ENCODE measurements around the gene PSME3. TPM values are rescaled to one million over a fixed set of nuclear protein-coding genes. Genes with fewer than 3 reads are reported as not detected.

Gene PSME3
- total and polyA plus RNA-seq, 2 of the 13 experiments (the other 11 are each of a cell fraction or from before 2014, with no cell fraction given), result 66.3 to 135 TPM

DNA sequence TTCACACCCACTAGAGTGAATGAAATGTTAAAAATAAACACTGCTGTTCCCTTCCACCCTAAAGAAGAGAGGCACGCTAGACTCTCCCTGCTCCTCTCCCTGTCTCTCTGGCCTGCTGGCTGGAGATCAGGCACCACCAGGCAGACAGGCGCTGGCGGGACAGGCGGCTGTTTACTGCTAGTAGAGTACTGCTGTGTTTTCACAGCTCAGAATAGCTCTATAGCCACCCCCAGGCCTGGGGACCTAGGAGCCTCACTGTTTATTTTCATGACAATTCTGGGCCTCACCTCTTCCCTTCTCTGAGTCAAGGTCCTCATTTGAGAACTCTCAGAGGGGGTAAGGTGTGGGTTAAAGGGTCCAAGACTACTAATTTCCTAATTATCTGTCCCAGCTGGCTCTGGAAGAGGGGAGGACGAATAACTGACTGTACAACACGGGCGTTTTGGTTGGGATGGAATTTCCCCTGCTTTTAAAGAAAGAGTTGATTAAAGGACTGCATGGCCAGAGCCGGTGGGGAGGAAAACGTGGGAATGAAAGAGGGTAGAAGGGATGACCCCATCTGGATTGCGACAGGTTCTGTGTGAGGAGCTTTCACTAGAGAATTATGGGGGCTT is 58.4 kb downstream of the PSME3 start (continued):
- TF ChIP-seq NFRKB (IDR thresholded peaks at IDR 0.05), result no peak
- TF ChIP-seq NBN (conservative IDR thresholded peaks at IDR 0.05), result no peak
- TF ChIP-seq RFXANK (CRISPR knock-in tag; IDR thresholded peaks at IDR 0.05), result no peak; the same call in 1 of the 2 replicates
- TF ChIP-seq RXRA (CRISPR knock-in tag; IDR thresholded peaks at IDR 0.05), result peak; percentile 35; the same call in 1 of the 2 replicates
- TF ChIP-seq ZBTB21 (CRISPR knock-in tag; IDR thresholded peaks at IDR 0.05), result no peak
- TF ChIP-seq ZNF20 (CRISPR knock-in tag; IDR thresholded peaks at IDR 0.05), result no peak
- TF ChIP-seq, protein P1, sequence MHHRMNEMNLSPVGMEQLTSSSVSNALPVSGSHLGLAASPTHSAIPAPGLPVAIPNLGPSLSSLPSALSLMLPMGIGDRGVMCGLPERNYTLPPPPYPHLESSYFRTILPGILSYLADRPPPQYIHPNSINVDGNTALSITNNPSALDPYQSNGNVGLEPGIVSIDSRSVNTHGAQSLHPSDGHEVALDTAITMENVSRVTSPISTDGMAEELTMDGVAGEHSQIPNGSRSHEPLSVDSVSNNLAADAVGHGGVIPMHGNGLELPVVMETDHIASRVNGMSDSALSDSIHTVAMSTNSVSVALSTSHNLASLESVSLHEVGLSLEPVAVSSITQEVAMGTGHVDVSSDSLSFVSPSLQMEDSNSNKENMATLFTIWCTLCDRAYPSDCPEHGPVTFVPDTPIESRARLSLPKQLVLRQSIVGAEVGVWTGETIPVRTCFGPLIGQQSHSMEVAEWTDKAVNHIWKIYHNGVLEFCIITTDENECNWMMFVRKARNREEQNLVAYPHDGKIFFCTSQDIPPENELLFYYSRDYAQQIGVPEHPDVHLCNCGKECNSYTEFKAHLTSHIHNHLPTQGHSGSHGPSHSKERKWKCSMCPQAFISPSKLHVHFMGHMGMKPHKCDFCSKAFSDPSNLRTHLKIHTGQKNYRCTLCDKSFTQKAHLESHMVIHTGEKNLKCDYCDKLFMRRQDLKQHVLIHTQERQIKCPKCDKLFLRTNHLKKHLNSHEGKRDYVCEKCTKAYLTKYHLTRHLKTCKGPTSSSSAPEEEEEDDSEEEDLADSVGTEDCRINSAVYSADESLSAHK (CRISPR knock-in tag; IDR thresholded peaks at IDR 0.05; ENCODE audit: borderline replicate concordance), result no peak
- no peak for TF ChIP-seq ZNF670 (CRISPR knock-in tag; IDR thresholded peaks at IDR 0.05; ENCODE audit: borderline replicate concordance)
- peak; percentile 70; the same call in 1 of the 2 replicates for TF ChIP-seq ZNF335 (CRISPR knock-in tag; IDR thresholded peaks at IDR 0.05)
- TF ChIP-seq, protein P2, sequence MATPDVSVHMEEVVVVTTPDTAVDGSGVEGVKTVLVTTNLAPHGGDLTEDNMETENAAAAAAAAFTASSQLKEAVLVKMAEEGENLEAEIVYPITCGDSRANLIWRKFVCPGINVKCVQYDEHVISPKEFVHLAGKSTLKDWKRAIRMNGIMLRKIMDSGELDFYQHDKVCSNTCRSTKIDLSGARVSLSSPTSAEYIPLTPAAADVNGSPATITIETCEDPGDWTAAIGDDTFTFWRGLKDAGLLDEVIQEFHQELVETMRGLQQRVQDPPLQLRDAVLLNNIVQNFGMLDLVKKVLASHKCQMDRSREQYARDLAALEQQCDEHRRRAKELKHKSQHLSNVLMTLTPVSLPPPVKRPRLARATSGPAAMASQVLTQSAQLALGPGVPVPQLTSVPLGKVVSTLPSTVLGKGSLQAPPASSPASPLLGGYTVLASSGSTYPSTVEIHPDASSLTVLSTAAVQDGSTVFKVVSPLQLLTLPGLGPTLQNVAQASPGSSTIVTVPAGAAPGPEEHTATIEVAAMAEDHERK (CRISPR knock-in tag; IDR thresholded peaks at IDR 0.05; ENCODE audit: low read depth), result no peak
- TF ChIP-seq, protein P3, sequence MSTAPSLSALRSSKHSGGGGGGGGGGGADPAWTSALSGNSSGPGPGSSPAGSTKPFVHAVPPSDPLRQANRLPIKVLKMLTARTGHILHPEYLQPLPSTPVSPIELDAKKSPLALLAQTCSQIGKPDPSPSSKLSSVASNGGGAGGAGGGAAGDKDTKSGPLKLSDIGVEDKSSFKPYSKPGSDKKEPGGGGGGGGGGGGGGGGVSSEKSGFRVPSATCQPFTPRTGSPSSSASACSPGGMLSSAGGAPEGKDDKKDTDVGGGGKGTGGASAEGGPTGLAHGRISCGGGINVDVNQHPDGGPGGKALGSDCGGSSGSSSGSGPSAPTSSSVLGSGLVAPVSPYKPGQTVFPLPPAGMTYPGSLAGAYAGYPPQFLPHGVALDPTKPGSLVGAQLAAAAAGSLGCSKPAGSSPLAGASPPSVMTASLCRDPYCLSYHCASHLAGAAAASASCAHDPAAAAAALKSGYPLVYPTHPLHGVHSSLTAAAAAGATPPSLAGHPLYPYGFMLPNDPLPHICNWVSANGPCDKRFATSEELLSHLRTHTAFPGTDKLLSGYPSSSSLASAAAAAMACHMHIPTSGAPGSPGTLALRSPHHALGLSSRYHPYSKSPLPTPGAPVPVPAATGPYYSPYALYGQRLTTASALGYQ (CRISPR knock-in tag; IDR thresholded peaks at IDR 0.05), result peak; percentile 5; the same call in 1 of the 2 replicates
- no peak for TF ChIP-seq NR2F1 (CRISPR knock-in tag; IDR thresholded peaks at IDR 0.05)
- TF ChIP-seq, protein P4, sequence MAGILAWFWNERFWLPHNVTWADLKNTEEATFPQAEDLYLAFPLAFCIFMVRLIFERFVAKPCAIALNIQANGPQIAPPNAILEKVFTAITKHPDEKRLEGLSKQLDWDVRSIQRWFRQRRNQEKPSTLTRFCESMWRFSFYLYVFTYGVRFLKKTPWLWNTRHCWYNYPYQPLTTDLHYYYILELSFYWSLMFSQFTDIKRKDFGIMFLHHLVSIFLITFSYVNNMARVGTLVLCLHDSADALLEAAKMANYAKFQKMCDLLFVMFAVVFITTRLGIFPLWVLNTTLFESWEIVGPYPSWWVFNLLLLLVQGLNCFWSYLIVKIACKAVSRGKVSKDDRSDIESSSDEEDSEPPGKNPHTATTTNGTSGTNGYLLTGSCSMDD (CRISPR knock-in tag; IDR thresholded peaks at IDR 0.05), result no peak
- TF ChIP-seq ARNT2 (CRISPR knock-in tag; IDR thresholded peaks at IDR 0.05; ENCODE audit: low read depth), result peak; percentile 56
- TF ChIP-seq ZZZ3 (CRISPR knock-in tag; IDR thresholded peaks at IDR 0.05; ENCODE audit: borderline replicate concordance), result no peak
- TF ChIP-seq, protein P5, sequence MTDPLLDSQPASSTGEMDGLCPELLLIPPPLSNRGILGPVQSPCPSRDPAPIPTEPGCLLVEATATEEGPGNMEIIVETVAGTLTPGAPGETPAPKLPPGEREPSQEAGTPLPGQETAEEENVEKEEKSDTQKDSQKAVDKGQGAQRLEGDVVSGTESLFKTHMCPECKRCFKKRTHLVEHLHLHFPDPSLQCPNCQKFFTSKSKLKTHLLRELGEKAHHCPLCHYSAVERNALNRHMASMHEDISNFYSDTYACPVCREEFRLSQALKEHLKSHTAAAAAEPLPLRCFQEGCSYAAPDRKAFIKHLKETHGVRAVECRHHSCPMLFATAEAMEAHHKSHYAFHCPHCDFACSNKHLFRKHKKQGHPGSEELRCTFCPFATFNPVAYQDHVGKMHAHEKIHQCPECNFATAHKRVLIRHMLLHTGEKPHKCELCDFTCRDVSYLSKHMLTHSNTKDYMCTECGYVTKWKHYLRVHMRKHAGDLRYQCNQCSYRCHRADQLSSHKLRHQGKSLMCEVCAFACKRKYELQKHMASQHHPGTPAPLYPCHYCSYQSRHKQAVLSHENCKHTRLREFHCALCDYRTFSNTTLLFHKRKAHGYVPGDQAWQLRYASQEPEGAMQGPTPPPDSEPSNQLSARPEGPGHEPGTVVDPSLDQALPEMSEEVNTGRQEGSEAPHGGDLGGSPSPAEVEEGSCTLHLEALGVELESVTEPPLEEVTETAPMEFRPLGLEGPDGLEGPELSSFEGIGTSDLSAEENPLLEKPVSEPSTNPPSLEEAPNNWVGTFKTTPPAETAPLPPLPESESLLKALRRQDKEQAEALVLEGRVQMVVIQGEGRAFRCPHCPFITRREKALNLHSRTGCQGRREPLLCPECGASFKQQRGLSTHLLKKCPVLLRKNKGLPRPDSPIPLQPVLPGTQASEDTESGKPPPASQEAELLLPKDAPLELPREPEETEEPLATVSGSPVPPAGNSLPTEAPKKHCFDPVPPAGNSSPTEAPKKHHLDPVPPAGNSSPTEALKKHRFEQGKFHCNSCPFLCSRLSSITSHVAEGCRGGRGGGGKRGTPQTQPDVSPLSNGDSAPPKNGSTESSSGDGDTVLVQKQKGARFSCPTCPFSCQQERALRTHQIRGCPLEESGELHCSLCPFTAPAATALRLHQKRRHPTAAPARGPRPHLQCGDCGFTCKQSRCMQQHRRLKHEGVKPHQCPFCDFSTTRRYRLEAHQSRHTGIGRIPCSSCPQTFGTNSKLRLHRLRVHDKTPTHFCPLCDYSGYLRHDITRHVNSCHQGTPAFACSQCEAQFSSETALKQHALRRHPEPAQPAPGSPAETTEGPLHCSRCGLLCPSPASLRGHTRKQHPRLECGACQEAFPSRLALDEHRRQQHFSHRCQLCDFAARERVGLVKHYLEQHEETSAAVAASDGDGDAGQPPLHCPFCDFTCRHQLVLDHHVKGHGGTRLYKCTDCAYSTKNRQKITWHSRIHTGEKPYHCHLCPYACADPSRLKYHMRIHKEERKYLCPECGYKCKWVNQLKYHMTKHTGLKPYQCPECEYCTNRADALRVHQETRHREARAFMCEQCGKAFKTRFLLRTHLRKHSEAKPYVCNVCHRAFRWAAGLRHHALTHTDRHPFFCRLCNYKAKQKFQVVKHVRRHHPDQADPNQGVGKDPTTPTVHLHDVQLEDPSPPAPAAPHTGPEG (CRISPR knock-in tag; IDR thresholded peaks at IDR 0.05), result no peak
- no peak for TF ChIP-seq SALL2 (CRISPR knock-in tag; IDR thresholded peaks at IDR 0.05)

All from HepG2 (cell line).